SU-DHL-6 (cell line): ENCODE results near the gene PTPN18.

Experiments
- H2AFZ ChIP-seq: fragments of 200-600 bp; sonication (generic); 2 replicates; pipeline ENCODE4 v1.6.1; 2014; ENCODE audit warnings: low read depth, mild to moderate bottlenecking, moderate library complexity, mixed read lengths, antibody characterized with exemption, low read length; ENCODE audit not compliant: severe bottlenecking
- H3F3A ChIP-seq: fragments of 200-600 bp; shearing (Covaris generic); 2 replicates; pipeline ENCODE4 v1.6.0; 2016; ENCODE audit warnings: antibody characterized with exemption, mild to moderate bottlenecking; ENCODE audit not compliant: insufficient read depth
- H3K27ac ChIP-seq: fragments of 200-600 bp; sonication (generic); 2 replicates; pipeline ENCODE4 v1.5.1; 2016; ENCODE audit warnings: low read depth, mild to moderate bottlenecking, low read length, moderate library complexity, mixed read lengths
- H3K27me3 ChIP-seq: fragments of 200-600 bp; sonication (generic), shearing (Covaris generic); 2 replicates; pipeline ENCODE4 v1.6.0; 2014; ENCODE audit warnings: mild to moderate bottlenecking, low read length
- H3K36me3 ChIP-seq: fragments of 200-600 bp; sonication (generic); 2 replicates; pipeline ENCODE4 v1.6.1; 2014; ENCODE audit warnings: mild to moderate bottlenecking, low read length, mixed read lengths
- H3K4me2 ChIP-seq: fragments of 300-600, 200-600 bp; shearing (Covaris generic), sonication (generic); 2 replicates; pipeline ENCODE4 v1.6.0; 2014; ENCODE audit warnings: low read length, low read depth, mild to moderate bottlenecking; ENCODE audit not compliant: poor library complexity, severe bottlenecking
- H3K4me3 ChIP-seq: fragments of 200-600 bp; sonication (generic); 2 replicates; pipeline ENCODE4 v1.5.1; 2014; ENCODE audit warnings: antibody characterized with exemption, low read length, mild to moderate bottlenecking, mixed read lengths; ENCODE audit not compliant: insufficient read depth, poor library complexity, severe bottlenecking
- H3K79me2 ChIP-seq: fragments of 200-600 bp; sonication (generic); 2 replicates; pipeline ENCODE4 v1.6.1; 2014; ENCODE audit warnings: mild to moderate bottlenecking, low read length, moderate library complexity; ENCODE audit not compliant: insufficient read depth
- H3K9ac ChIP-seq: fragments of 200-600 bp; sonication (generic); 2 replicates; pipeline ENCODE4 v1.7.0; 2014; ENCODE audit warnings: mild to moderate bottlenecking, low read length
- H3K9me2 ChIP-seq: fragments of 200-600 bp; sonication (generic); replicated peaks from 2 replicates; pipeline ENCODE4 v1.6.1; 2014; ENCODE audit warnings: low read length; ENCODE audit not compliant: insufficient read depth
- H3K9me3 ChIP-seq: fragments of 200-600 bp; sonication (generic); 2 replicates; pipeline ENCODE4 v1.6.1; 2014; ENCODE audit warnings: low read length, mixed read lengths; ENCODE audit not compliant: insufficient read depth
- H4K20me1 ChIP-seq: fragments of 200-600 bp; sonication (generic); 2 replicates; pipeline ENCODE4 v1.6.1; 2014; ENCODE audit warnings: low read depth, mild to moderate bottlenecking, antibody characterized with exemption, low read length, moderate library complexity, mixed read lengths
- EZH2phosphoT487 ChIP-seq: fragments of 200-600 bp; sonication (generic), shearing (Covaris generic); conservative IDR thresholded peaks from 2 replicates; pipeline ENCODE4 v1.6.1; 2018; ENCODE audit warnings: mild to moderate bottlenecking, antibody characterized with exemption, low read length, moderate library complexity, mixed read lengths
- TF ChIP-seq, protein P1 (sequence below): fragments of 200-600 bp; sonication (generic); IDR thresholded peaks from one replicate; pipeline ENCODE4 v1.5.1; 2017; ENCODE audit warnings: antibody characterized with exemption, mild to moderate bottlenecking, low read length, moderate library complexity; ENCODE audit not compliant: insufficient read depth, poor library complexity, severe bottlenecking

Gene PTPN18

DNA sequence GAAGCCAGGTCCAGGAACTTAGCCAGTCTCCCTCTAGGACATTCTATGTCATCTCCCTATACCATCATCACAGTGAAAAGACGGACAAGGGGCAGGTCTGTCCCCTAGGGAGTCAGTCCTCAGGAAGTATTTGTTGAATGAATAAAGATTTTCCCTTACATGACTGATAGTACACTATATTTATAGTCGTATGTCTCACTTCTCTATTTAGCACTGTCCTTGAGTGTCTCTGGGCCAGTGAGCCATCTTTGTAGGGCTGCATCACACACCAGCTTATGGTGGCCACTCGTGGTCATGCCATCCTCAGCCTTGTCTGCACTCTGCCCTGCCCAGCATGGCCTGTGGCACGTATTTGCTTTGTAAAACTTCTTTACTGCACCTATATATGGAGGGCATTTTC lies 25.8 kb downstream of the PTPN18 start:
- H4K20me1 ChIP-seq, result no peaks in the 10 kb centered on the region
- no peak overlapping the region for H2AFZ ChIP-seq
- no peaks in the 10 kb centered on the region for H3K9me2 ChIP-seq
- no peak overlapping the region for H3K4me3 ChIP-seq
- no peaks in the 10 kb centered on the region for H3F3A ChIP-seq
- no peaks in the 10 kb centered on the region for H3K27me3 ChIP-seq
- H3K36me3 ChIP-seq, result no peaks in the 10 kb centered on the region
- no peak overlapping the region for H3K9ac ChIP-seq
- no peak for TF ChIP-seq EZH2phosphoT487
- TF ChIP-seq, protein P1, sequence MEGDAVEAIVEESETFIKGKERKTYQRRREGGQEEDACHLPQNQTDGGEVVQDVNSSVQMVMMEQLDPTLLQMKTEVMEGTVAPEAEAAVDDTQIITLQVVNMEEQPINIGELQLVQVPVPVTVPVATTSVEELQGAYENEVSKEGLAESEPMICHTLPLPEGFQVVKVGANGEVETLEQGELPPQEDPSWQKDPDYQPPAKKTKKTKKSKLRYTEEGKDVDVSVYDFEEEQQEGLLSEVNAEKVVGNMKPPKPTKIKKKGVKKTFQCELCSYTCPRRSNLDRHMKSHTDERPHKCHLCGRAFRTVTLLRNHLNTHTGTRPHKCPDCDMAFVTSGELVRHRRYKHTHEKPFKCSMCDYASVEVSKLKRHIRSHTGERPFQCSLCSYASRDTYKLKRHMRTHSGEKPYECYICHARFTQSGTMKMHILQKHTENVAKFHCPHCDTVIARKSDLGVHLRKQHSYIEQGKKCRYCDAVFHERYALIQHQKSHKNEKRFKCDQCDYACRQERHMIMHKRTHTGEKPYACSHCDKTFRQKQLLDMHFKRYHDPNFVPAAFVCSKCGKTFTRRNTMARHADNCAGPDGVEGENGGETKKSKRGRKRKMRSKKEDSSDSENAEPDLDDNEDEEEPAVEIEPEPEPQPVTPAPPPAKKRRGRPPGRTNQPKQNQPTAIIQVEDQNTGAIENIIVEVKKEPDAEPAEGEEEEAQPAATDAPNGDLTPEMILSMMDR, result no peak
- H3K4me2 ChIP-seq, result no peak overlapping the region
- no peak overlapping the region for H3K27ac ChIP-seq
- H3K9me3 ChIP-seq, result no peaks in the 10 kb centered on the region
- H3K79me2 ChIP-seq, result no peaks in the 10 kb centered on the region

DNA sequence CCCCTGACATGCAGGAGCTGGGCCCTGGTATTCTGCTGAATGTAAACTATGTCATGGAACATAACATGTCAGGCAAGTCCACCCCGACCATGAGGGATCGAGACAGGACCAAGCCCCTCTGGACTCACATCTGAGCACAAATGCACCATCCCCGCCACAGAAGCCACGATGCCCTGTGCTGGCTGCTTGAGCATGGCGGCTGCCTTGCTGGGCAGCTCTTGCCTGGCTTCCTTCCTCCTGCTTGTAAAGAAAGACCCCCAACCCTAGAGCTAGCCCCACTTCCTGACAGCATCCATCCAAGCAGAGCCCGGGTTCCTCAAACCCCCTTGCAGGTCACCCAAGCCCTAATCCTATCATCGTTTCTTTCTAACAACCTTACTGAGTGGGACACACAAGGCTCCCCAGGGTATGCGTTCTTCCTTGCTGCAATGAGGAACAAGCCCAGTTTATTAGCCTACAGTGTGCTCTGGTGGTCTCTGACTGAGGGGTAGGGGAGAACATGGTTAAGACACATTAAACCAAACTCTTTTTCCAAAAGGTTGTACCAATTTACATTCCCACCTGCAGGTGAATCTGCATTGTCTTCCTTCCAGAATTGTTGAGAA lies 26.6 kb downstream of the PTPN18 start:
- Histone ChIP-seq H3F3A (no peaks in the 10 kb centered on the region), H3K27me3 (no peaks in the 10 kb centered on the region)

DNA sequence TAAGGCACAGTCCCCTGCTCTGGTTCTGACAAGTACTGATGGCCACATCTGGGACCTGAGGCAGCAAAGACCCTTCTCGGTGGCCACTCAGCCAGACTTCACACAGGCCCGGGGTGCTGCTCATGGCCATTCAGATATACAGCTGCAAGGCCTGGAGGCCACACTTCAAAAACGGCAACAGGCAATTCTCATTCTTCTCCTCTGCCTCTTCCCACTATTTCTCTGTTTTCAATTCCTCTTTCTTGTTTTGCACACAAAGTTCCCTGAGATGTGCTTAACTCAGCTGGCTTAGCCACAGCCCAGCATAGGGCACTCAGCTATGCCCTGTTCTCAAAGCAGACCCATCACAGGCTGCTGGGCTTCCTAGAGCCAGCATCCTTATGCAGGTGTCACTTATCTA lies 29.9 kb downstream of the PTPN18 start:
- no peak overlapping the region for H3K27ac ChIP-seq
- H3F3A ChIP-seq, result no peaks in the 10 kb centered on the region
- TF ChIP-seq EZH2phosphoT487, result no peak
- TF ChIP-seq, protein P1, result no peak
- H3K9ac ChIP-seq, result no peak overlapping the region
- H3K4me3 ChIP-seq, result no peak overlapping the region
- H3K27me3 ChIP-seq, result no peaks in the 10 kb centered on the region
- no peaks in the 10 kb centered on the region for H4K20me1 ChIP-seq
- H3K9me2 ChIP-seq, result no peaks in the 10 kb centered on the region
- no peak overlapping the region for H3K4me2 ChIP-seq
- no peaks in the 10 kb centered on the region for H3K79me2 ChIP-seq
- H3K9me3 ChIP-seq, result no peaks in the 10 kb centered on the region
- H3K36me3 ChIP-seq, result no peaks in the 10 kb centered on the region
- no peak overlapping the region for H2AFZ ChIP-seq

More for the DNA sequence above, 26.6 kb downstream of the PTPN18 start:
- no peaks in the 10 kb centered on the region for H3K79me2 ChIP-seq
- H2AFZ ChIP-seq, result no peak overlapping the region
- H4K20me1 ChIP-seq, result no peaks in the 10 kb centered on the region
- no peak overlapping the region for H3K9ac ChIP-seq
- H3K4me3 ChIP-seq, result no peak overlapping the region
- no peak overlapping the region for H3K27ac ChIP-seq
- no peaks in the 10 kb centered on the region for H3K9me2 ChIP-seq
- H3K4me2 ChIP-seq, result no peak overlapping the region
- no peaks in the 10 kb centered on the region for H3K9me3 ChIP-seq
- TF ChIP-seq, protein P1, result no peak
- no peak for TF ChIP-seq EZH2phosphoT487
- H3K36me3 ChIP-seq, result no peaks in the 10 kb centered on the region

DNA sequence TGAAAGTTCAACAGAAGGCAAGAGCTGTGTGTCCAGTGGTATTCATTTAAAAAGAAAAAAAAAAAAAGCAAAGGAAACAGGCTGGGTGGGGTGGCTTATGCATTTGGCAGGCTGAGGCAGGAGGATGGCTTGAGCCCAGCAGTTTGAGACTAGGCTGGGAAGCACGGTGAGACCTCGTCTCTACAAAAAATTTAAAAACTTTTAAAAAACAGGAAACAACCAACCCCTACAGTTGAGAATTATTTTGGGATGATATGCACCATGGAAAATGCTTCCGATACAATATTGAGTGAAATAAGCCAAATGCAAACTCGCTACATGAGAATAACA lies 31.2 kb downstream of the PTPN18 start:
- Histone ChIP-seq H3K4me3 (no peak overlapping the region), H3K9me3 (no peaks in the 10 kb centered on the region), H3K27me3 (no peaks in the 10 kb centered on the region), H3K36me3 (no peaks in the 10 kb centered on the region), H3K4me2 (no peak overlapping the region), H3K9me2 (no peaks in the 10 kb centered on the region), H3F3A (no peaks in the 10 kb centered on the region), H3K27ac (no peak overlapping the region), H3K79me2 (no peaks in the 10 kb centered on the region), H3K9ac (no peak overlapping the region), H4K20me1 (no peaks in the 10 kb centered on the region), H2AFZ (no peak overlapping the region)
- TF ChIP-seq, protein P1, result no peak
- no peak for TF ChIP-seq EZH2phosphoT487
